SK-MEL-5 (cell line): ENCODE results near the gene DPYD. TPM values are rescaled to one million over a fixed set of nuclear protein-coding genes. Genes with fewer than 3 reads are reported as not detected.
"Not testable (repeated sequence)": the region's sequence is repeated elsewhere in the genome, so short reads cannot be mapped to it uniquely, and the experiment has no call there.

Experiments
- DNase-seq: peaks from one replicate; pipeline ENCODE4 v3.0.0-alpha.2; 2016; ENCODE audit warnings: low read depth, low spot score
- in situ Hi-C: cut with HindIII; loops from 2 replicates; pipeline ENCODE4 v1.10.0; 2016; ENCODE audit warnings: low sequenced_read_pairs, high pct_unique_total_duplicates, low pct_unique_long_range_greater_than_20kb
- total RNA-seq: library from RNA; depleted of rRNA; stranded (reverse); fragments of >200 nt; shearing (Covaris generic); gene quantifications from 2 replicates; pipeline ENCODE4 v1.2.3, GENCODE V29; 2014

The DPYD gene
- total RNA-seq, 1 experiment from 2014 or later, result not detected

GRCh38 chr1:97350662-97351061, 570.2 kb downstream of the DPYD start:
- no peak for DNase-seq
- in situ Hi-C loops, result no loop called here

- in situ Hi-C loops, result no loop called here
- DNase-seq, result no peak
These were observed 570.6 kb downstream of the DPYD start for GRCh38 chr1:97350241-97350640.

- DNase-seq, in situ Hi-C loops: not testable (repeated sequence)
These were observed 571.0 kb downstream of the DPYD start for GRCh38 chr1:97349794-97350193.

GRCh38 chr1:97348599-97349265, 572.1 kb downstream of the DPYD start:
- no peak for DNase-seq

GRCh38 chr1:97340951-97341350, 579.9 kb downstream of the DPYD start:
- in situ Hi-C loops, result no loop called here
- no peak for DNase-seq

More at GRCh38 chr1:97348599-97349265, 572.1 kb downstream of the DPYD start:
- in situ Hi-C loops, result no loop called here

- in situ Hi-C loops, result no loop called here
- DNase-seq, result no peak
These were observed 582.5 kb downstream of the DPYD start for GRCh38 chr1:97338347-97338746.

- DNase-seq, result no peak
- in situ Hi-C loops, result no loop called here
These were observed 583.4 kb downstream of the DPYD start for GRCh38 chr1:97337250-97338030.

GRCh38 chr1:97334454-97334853, 586.4 kb downstream of the DPYD start:
- no peak for DNase-seq
- in situ Hi-C loops, result no loop called here

- no peak for DNase-seq
- in situ Hi-C loops, result no loop called here
These were observed 588.1 kb downstream of the DPYD start for GRCh38 chr1:97332716-97333115.

GRCh38 chr1:97331165-97331564, 589.7 kb downstream of the DPYD start:
- in situ Hi-C loops, result no loop called here
- no peak for DNase-seq

- in situ Hi-C loops, result no loop called here
- DNase-seq, result no peak
These were observed 606.1 kb downstream of the DPYD start for GRCh38 chr1:97314685-97315084.

- in situ Hi-C loops, result no loop called here
- DNase-seq, result no peak
These were observed 612.7 kb downstream of the DPYD start for GRCh38 chr1:97308131-97308530.

GRCh38 chr1:97307568-97307967, 613.3 kb downstream of the DPYD start:
- DNase-seq, result no peak
- in situ Hi-C loops, result no loop called here

- DNase-seq, result no peak
- in situ Hi-C loops, result no loop called here
These were observed 613.7 kb downstream of the DPYD start for GRCh38 chr1:97307151-97307550.

GRCh38 chr1:97306504-97306903, 614.3 kb downstream of the DPYD start:
- in situ Hi-C loops, result no loop called here
- no peak for DNase-seq

- in situ Hi-C loops, result no loop called here
- peak; percentile 2 for DNase-seq
These were observed 616.5 kb downstream of the DPYD start for GRCh38 chr1:97304366-97304765.

GRCh38 chr1:97298966-97299365, 621.9 kb downstream of the DPYD start:
- in situ Hi-C loops, result no loop called here
- no peak for DNase-seq

GRCh38 chr1:97297611-97298010, 623.2 kb downstream of the DPYD start:
- in situ Hi-C loops, result no loop called here
- no peak for DNase-seq

- in situ Hi-C loops, result no loop called here
- DNase-seq, result no peak
These were observed 638.9 kb downstream of the DPYD start for GRCh38 chr1:97281962-97282361.
